Fibroblast of skin of abdomen (primary cell): ENCODE data around the gene AGXT.

Experiments used
- DNase-seq: peaks from one replicate; pipeline ENCODE4 v3.0.0-alpha.2; 2013

Gene AGXT

GRCh38 chr2:240886678-240887609, 18.3 kb downstream of the AGXT start:
- DNase-seq, result no peak

GRCh38 chr2:240887631-240888030, 19.0 kb downstream of the AGXT start:
- no peak for DNase-seq

- no peak for DNase-seq
Measured at GRCh38 chr2:240888130-240888889, 19.7 kb downstream of the AGXT start.

- DNase-seq, result no peak
Measured at GRCh38 chr2:240888890-240889573, 20.4 kb downstream of the AGXT start.

- DNase-seq, result no peak
Measured at GRCh38 chr2:240889601-240890560, 21.3 kb downstream of the AGXT start.

- no peak for DNase-seq
Measured at GRCh38 chr2:240890691-240891090, 22.1 kb downstream of the AGXT start.

GRCh38 chr2:240891492-240892340, 23.1 kb downstream of the AGXT start:
- no peak for DNase-seq

- DNase-seq, result no peak
Measured at GRCh38 chr2:240892356-240892755, 23.7 kb downstream of the AGXT start.

GRCh38 chr2:240892925-240893324, 24.3 kb downstream of the AGXT start:
- no peak for DNase-seq

- DNase-seq, result no peak
Measured at GRCh38 chr2:240893363-240893844, 24.8 kb downstream of the AGXT start.

- DNase-seq, result no peak
Measured at GRCh38 chr2:240894006-240894405, 25.4 kb downstream of the AGXT start.

GRCh38 chr2:240894836-240895558, 26.4 kb downstream of the AGXT start:
- DNase-seq, result no peak

GRCh38 chr2:240895656-240896388, 27.2 kb downstream of the AGXT start, which contains the start of gene MAB21L4:
Gene MAB21L4, minus strand, starts transcription at chr2:240896156. Its CDS starts 159 bp downstream, at chr2:240895997.
- DNase-seq, result no peak

- DNase-seq, result no peak
Measured at GRCh38 chr2:240896394-240896793, 27.8 kb downstream of the AGXT start.

- DNase-seq, result no peak
Measured at GRCh38 chr2:240896871-240897692, 28.5 kb downstream of the AGXT start.

GRCh38 chr2:240898108-240898730, 29.6 kb downstream of the AGXT start:
- no peak for DNase-seq

GRCh38 chr2:240898731-240899467, 30.3 kb downstream of the AGXT start:
- DNase-seq, result no peak
